Smooth muscle cell (in vitro differentiated cells): ENCODE data around the gene FAR1. TPM values are rescaled to one million over a fixed set of nuclear protein-coding genes. Genes with fewer than 3 reads are reported as not detected.

Source experiments
- DNase-seq: peaks from one replicate; lab custom pipeline; 2025; ENCODE audit not compliant: unreplicated experiment; lab: John Stamatoyannopoulos, UW
- H2AFZ ChIP-seq: fragments of 200-600 bp; sonication (generic); 2 replicates; pipeline ENCODE4 v1.6.0; 2016; ENCODE audit warnings: antibody characterized with exemption, low read depth, mild to moderate bottlenecking
- H3F3A ChIP-seq: fragments of 200-600 bp; sonication (generic); 2 replicates; pipeline ENCODE4 v1.6.0; 2017; ENCODE audit warnings: antibody characterized with exemption, low read depth
- H3K27ac ChIP-seq: fragments of 200-600 bp; sonication (generic); 2 replicates; pipeline ENCODE4 v1.5.1; 2016; ENCODE audit warnings: low read depth, mild to moderate bottlenecking
- H3K27me3 ChIP-seq: fragments of 200-600 bp; sonication (generic); 2 replicates; pipeline ENCODE4 v1.6.1; 2016; ENCODE audit warnings: low read depth, mild to moderate bottlenecking
- H3K36me3 ChIP-seq: fragments of 200-600 bp; sonication (generic); 2 replicates; pipeline ENCODE4 v1.5.1; 2016; ENCODE audit warnings: low read depth
- H3K4me1 ChIP-seq: fragments of 200-600 bp; sonication (generic); 2 replicates; pipeline ENCODE4 v1.5.1; 2016; ENCODE audit warnings: low read depth
- H3K4me2 ChIP-seq: fragments of 200-600 bp; sonication (generic); 2 replicates; pipeline ENCODE4 v1.6.0; 2016; ENCODE audit warnings: mild to moderate bottlenecking
- H3K4me3 ChIP-seq: fragments of 200-600 bp; sonication (generic); 2 replicates; pipeline ENCODE4 v1.5.1; 2016; ENCODE audit warnings: mild to moderate bottlenecking
- H3K79me2 ChIP-seq: fragments of 200-600 bp; sonication (generic); 2 replicates; pipeline ENCODE4 v1.6.0; 2016; ENCODE audit warnings: low read depth, mild to moderate bottlenecking
- H3K9ac ChIP-seq: fragments of 200-600 bp; sonication (generic); 2 replicates; pipeline ENCODE4 v1.6.0; 2016; ENCODE audit warnings: low read depth
- H3K9me3 ChIP-seq: fragments of 200-600 bp; sonication (generic); replicated peaks from 2 replicates; pipeline ENCODE4 v1.5.1; 2016; ENCODE audit warnings: low read depth
- H4K20me1 ChIP-seq: fragments of 200-600 bp; sonication (generic); 2 replicates; pipeline ENCODE4 v1.6.0; 2016; ENCODE audit warnings: low read depth
- WGBS: methylation state at CpG from one replicate; pipeline ENCODE4 v1.1.7; 2016; ENCODE audit warnings: low lambda C conversion rate; 5-methylcytosine and 5-hydroxymethylcytosine counted together
- polyA plus RNA-seq: library from polyadenylated mRNA; unstranded; fragments of >200 nt; fragmentation: Nextera tagmentation; extraction: Ambion mirVana; gene quantifications from 2 replicates; pipeline ENCODE4 v1.2.1, GENCODE V29; 2016
- total RNA-seq: library from RNA; depleted of rRNA; stranded (reverse); fragments of >200 nt; gene quantifications from 2 replicates; pipeline ENCODE4 v1.2.3, GENCODE V29; 2014
- TF ChIP-seq, protein P1 (sequence below): fragments of 200-600 bp; sonication (generic); IDR thresholded peaks from 2 replicates; pipeline ENCODE4 v1.5.1; 2017; ENCODE audit warnings: borderline replicate concordance, mild to moderate bottlenecking, antibody characterized with exemption; ENCODE audit not compliant: insufficient read depth, poor library complexity, severe bottlenecking

The FAR1 gene
- total and polyA plus RNA-seq, 2 experiments from 2014 or later, result 19.5 to 64.9 TPM

DNA sequence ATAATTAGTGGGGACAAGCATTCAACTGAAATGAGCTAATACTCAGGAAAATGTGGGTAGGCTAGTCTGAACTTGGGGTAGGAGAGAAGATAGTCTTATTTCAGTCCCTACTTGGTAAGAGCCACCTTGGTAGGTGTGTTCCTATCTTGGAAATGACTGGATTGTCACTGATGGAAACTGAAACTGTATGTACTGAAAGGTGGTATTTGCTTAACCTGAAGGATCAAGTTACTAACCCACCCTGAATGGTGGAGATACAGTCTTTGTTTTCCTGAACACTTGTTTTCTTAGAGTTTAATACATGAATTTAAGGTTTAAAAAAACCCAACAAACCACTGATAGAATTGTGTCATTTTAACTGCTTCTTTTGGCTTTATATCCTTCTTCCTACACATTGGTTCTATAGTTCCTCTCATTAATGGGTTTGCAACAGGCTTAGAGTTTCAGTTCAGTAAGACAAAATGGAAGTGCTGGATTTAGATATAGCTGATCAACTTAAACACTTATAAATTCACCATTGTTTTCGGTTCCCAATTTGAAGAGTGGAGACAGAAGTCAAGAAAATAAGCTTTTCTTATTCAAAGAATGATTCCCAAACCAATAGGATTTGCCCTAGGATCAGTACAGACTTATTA lies 4.2 kb downstream of the FAR1 start:
- H3K27me3 ChIP-seq, result no peaks in the 10 kb centered on the region
- H3K9me3 ChIP-seq, result no peaks in the 10 kb centered on the region
- H3F3A ChIP-seq, result no peaks in the 10 kb centered on the region
- H3K79me2 ChIP-seq, result peaks cover 92% of the 10 kb centered on the region
- peaks cover 85% of the 10 kb centered on the region for H4K20me1 ChIP-seq
- H2AFZ ChIP-seq, result no peak overlapping the region
- H3K9ac ChIP-seq, result no peak overlapping the region
- no peaks in the 10 kb centered on the region for H3K36me3 ChIP-seq
- WGBS, result 95% methylated on average over 1 of the region's 1 CpG
- H3K4me2 ChIP-seq, result no peak overlapping the region
- DNase-seq, result no peak
- TF ChIP-seq, protein P1, sequence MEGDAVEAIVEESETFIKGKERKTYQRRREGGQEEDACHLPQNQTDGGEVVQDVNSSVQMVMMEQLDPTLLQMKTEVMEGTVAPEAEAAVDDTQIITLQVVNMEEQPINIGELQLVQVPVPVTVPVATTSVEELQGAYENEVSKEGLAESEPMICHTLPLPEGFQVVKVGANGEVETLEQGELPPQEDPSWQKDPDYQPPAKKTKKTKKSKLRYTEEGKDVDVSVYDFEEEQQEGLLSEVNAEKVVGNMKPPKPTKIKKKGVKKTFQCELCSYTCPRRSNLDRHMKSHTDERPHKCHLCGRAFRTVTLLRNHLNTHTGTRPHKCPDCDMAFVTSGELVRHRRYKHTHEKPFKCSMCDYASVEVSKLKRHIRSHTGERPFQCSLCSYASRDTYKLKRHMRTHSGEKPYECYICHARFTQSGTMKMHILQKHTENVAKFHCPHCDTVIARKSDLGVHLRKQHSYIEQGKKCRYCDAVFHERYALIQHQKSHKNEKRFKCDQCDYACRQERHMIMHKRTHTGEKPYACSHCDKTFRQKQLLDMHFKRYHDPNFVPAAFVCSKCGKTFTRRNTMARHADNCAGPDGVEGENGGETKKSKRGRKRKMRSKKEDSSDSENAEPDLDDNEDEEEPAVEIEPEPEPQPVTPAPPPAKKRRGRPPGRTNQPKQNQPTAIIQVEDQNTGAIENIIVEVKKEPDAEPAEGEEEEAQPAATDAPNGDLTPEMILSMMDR, result no peak
- H3K4me3 ChIP-seq, result no peak overlapping the region
- H3K4me1 ChIP-seq, result peaks cover 23% of the 10 kb centered on the region
- no peak overlapping the region for H3K27ac ChIP-seq

- no peak overlapping the region for H2AFZ ChIP-seq
- DNase-seq, result no peak
- no peak overlapping the region for H3K4me3 ChIP-seq
- peaks cover 13% of the 10 kb centered on the region for H3K4me1 ChIP-seq
- no peaks in the 10 kb centered on the region for H3F3A ChIP-seq
- H3K27me3 ChIP-seq, result no peaks in the 10 kb centered on the region
- no peaks in the 10 kb centered on the region for H3K9me3 ChIP-seq
- H3K4me2 ChIP-seq, result no peak overlapping the region
- no peak overlapping the region for H3K27ac ChIP-seq
- peaks cover 100% of the 10 kb centered on the region for H4K20me1 ChIP-seq
- TF ChIP-seq, protein P1, result no peak
- no peaks in the 10 kb centered on the region for H3K36me3 ChIP-seq
- no peak overlapping the region for H3K9ac ChIP-seq
- peaks cover 100% of the 10 kb centered on the region for H3K79me2 ChIP-seq
- WGBS, result 92% methylated on average over 6 of the region's 6 CpGs
Measured at GRCh38 chr11:13674799-13675509, 6.5 kb downstream of the FAR1 start.

- Histone ChIP-seq H3K36me3 (no peaks in the 10 kb centered on the region), H3K4me1 (peaks cover 10% of the 10 kb centered on the region), H3F3A (no peaks in the 10 kb centered on the region), H3K4me2 (no peak overlapping the region), H2AFZ (no peak overlapping the region), H4K20me1 (peaks cover 100% of the 10 kb centered on the region), H3K27ac (no peak overlapping the region), H3K79me2 (peaks cover 100% of the 10 kb centered on the region), H3K9me3 (no peaks in the 10 kb centered on the region), H3K9ac (no peak overlapping the region), H3K27me3 (no peaks in the 10 kb centered on the region), H3K4me3 (no peak overlapping the region)
- DNase-seq, result no peak
- TF ChIP-seq, protein P1, result no peak
- 86% methylated on average over 1 of the region's 1 CpG for WGBS
Measured at GRCh38 chr11:13676576-13676975, 8.1 kb downstream of the FAR1 start.
